Trophoblast cell (in vitro differentiated cells and primary cell): ENCODE data around the gene P4HA2.

Source experiments
- DNase-seq, 2 donors: peaks; one replicate each; pipeline ENCODE4 v3.0.0-alpha.2; 2016
- H2AFZ ChIP-seq: 2 replicates; pipeline ENCODE4 v1.6.1; 2013; ENCODE audit warnings: low read length, moderate library complexity, mild to moderate bottlenecking; ENCODE audit not compliant: insufficient read depth, poor library complexity
- H2AK5ac ChIP-seq: 2 replicates; pipeline ENCODE4 v1.6.1; 2013; ENCODE audit warnings: mild to moderate bottlenecking, low read length
- H2BK120ac ChIP-seq: 2 replicates; pipeline ENCODE4 v1.6.1; 2013; ENCODE audit warnings: low read length, mild to moderate bottlenecking, moderate library complexity; ENCODE audit not compliant: insufficient read depth, poor library complexity
- H2BK12ac ChIP-seq: 2 replicates; pipeline ENCODE4 v1.6.1; 2013; ENCODE audit warnings: mild to moderate bottlenecking, low read length, moderate library complexity
- H2BK5ac ChIP-seq: 2 replicates; pipeline ENCODE4 v1.6.1; 2013; ENCODE audit warnings: low read length, low read depth, moderate library complexity, mild to moderate bottlenecking; ENCODE audit not compliant: poor library complexity
- H3K14ac ChIP-seq: 2 replicates; pipeline ENCODE4 v1.6.1; 2013; ENCODE audit warnings: mild to moderate bottlenecking, low read length
- H3K18ac ChIP-seq: 2 replicates; pipeline ENCODE4 v1.6.1; 2013; ENCODE audit warnings: mild to moderate bottlenecking, low read length
- H3K23ac ChIP-seq: 2 replicates; pipeline ENCODE4 v1.6.1; 2013; ENCODE audit warnings: low read length
- H3K27ac ChIP-seq: 2 replicates; pipeline ENCODE4 v1.5.1; 2013; ENCODE audit warnings: low read depth, mild to moderate bottlenecking, inconsistent platforms, low read length, moderate library complexity
- H3K27me3 ChIP-seq: 2 replicates; pipeline ENCODE4 v1.6.1; 2013; ENCODE audit warnings: inconsistent platforms, mild to moderate bottlenecking, low read length, moderate library complexity; ENCODE audit not compliant: insufficient read depth
- H3K36me3 ChIP-seq, 2 experiments: 1 replicate in 1 of 2; 2 replicates in 1 of 2; pipeline ENCODE4 v1.6.1; 2013; ENCODE audit warnings: low read length in 2 of 2, mild to moderate bottlenecking in 2 of 2, moderate library complexity in 1 of 2; ENCODE audit not compliant: insufficient read depth in 2 of 2, control insufficient read depth in 1 of 2
- H3K4ac ChIP-seq: 2 replicates; pipeline ENCODE4 v1.6.1; 2013; ENCODE audit warnings: low read depth, mild to moderate bottlenecking, low read length, moderate library complexity
- H3K4me1 ChIP-seq, 2 experiments: 1 replicate in 1 of 2; 2 replicates in 1 of 2; pipeline ENCODE4 v1.6.1; 2013; ENCODE audit warnings: low read length in 2 of 2, mild to moderate bottlenecking in 2 of 2, moderate library complexity in 1 of 2; ENCODE audit not compliant: insufficient read depth in 2 of 2, control insufficient read depth in 1 of 2
- H3K4me2 ChIP-seq: 2 replicates; pipeline ENCODE4 v1.6.1; 2013; ENCODE audit warnings: inconsistent platforms, mild to moderate bottlenecking, low read length, moderate library complexity
- H3K4me3 ChIP-seq: 2 replicates; pipeline ENCODE4 v1.5.1; 2013; ENCODE audit warnings: mild to moderate bottlenecking, low read depth, low read length, inconsistent platforms
- H3K79me1 ChIP-seq: one replicate; pipeline ENCODE4 v1.6.1; 2013; ENCODE audit warnings: low read length
- H3K79me2 ChIP-seq: 2 replicates; pipeline ENCODE4 v1.6.1; 2013; ENCODE audit warnings: low read length, mild to moderate bottlenecking; ENCODE audit not compliant: control insufficient read depth, insufficient read depth, poor library complexity
- H3K9ac ChIP-seq: 2 replicates; pipeline ENCODE4 v1.6.1; 2013; ENCODE audit warnings: mild to moderate bottlenecking, low read length
- H3K9me3 ChIP-seq: 2 replicates; pipeline ENCODE4 v1.6.1; 2013; ENCODE audit warnings: low read depth, mild to moderate bottlenecking, control low read depth, inconsistent platforms, low read length; ENCODE audit not compliant: insufficient read depth
- H4K12ac ChIP-seq: 2 replicates; pipeline ENCODE4 v1.6.1; 2013; ENCODE audit warnings: low read depth, mild to moderate bottlenecking, low read length, moderate library complexity
- H4K8ac ChIP-seq: 2 replicates; pipeline ENCODE4 v1.6.1; 2013; ENCODE audit warnings: low read depth, mild to moderate bottlenecking, low read length, moderate library complexity
- H4K91ac ChIP-seq: one replicate; pipeline ENCODE4 v1.6.1; 2013; ENCODE audit warnings: low read depth, mild to moderate bottlenecking, low read length, moderate library complexity
- WGBS: extraction: QIAGEN DNeasy Blood & Tissue Kit; methylation state at CpG from one replicate; pipeline ENCODE4 v1.1.7; 2013; ENCODE audit warnings: missing lambda C conversion rate; ENCODE audit not compliant: insufficient read length, insufficient coverage; ENCODE audit errors: extremely low coverage; 5-methylcytosine and 5-hydroxymethylcytosine counted together

P4HA2 gene

GRCh38 chr5:132203916-132204315 is 23.7 kb downstream of the P4HA2 start:
- Histone ChIP-seq H3K9me3 (peaks cover 2% of the 10 kb centered on the region), H2AK5ac (no peak overlapping the region), H4K91ac (no peak overlapping the region), H3K23ac (no peak overlapping the region), H3K9ac (no peak overlapping the region), H2AFZ (no peak overlapping the region), H2BK12ac (no peak overlapping the region), H3K18ac (no peak overlapping the region), H4K12ac (no peak overlapping the region), H2BK5ac (no peak overlapping the region), H3K4me2 (no peak overlapping the region), H4K8ac (no peak overlapping the region), H3K14ac (no peak overlapping the region), H3K27ac (no peak overlapping the region), H3K36me3 (peaks cover 5 to 10% of the 10 kb centered on the region in 2 experiments), H3K79me1 (no peaks in the 10 kb centered on the region), H3K4me3 (no peak overlapping the region), H3K79me2 (no peaks in the 10 kb centered on the region), H2BK120ac (no peak overlapping the region), H3K27me3 (no peaks in the 10 kb centered on the region), H3K4ac (no peak overlapping the region), H3K4me1 (no peaks in the 10 kb centered on the region)
- no CpG with 5 or more reads among the region's 6 CpGs for WGBS
- DNase-seq = no peak

DNA sequence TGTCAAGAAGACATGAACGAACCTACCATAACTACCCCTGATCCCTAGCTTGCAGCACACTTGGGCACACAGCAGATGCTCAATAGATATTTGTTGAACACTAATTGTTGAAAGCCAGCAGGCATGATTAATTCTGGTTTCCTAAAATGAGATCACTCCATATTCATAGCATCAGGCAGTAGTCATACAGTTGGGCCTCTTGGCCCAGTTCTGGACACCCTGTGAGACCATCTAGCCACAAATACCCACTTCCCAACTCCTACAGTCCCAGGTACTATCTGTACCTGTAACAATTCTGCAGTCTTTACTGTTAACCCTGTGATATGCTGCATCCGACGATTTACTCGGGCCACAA is 24.2 kb downstream of the P4HA2 start:
- Histone ChIP-seq H3K9me3 (peaks cover 2% of the 10 kb centered on the region), H3K9ac (no peak overlapping the region), H2AFZ (no peak overlapping the region), H2BK5ac (no peak overlapping the region), H3K4me1 (no peaks in the 10 kb centered on the region), H3K27ac (no peak overlapping the region), H2BK120ac (no peak overlapping the region), H2AK5ac (no peak overlapping the region), H3K18ac (no peak overlapping the region), H3K79me2 (no peaks in the 10 kb centered on the region), H4K8ac (no peak overlapping the region), H3K23ac (no peak overlapping the region), H3K36me3 (peaks cover 7 to 10% of the 10 kb centered on the region in 2 experiments), H3K4me3 (no peak overlapping the region), H4K12ac (no peak overlapping the region), H4K91ac (no peak overlapping the region), H3K14ac (no peak overlapping the region), H3K4me2 (no peak overlapping the region), H3K79me1 (no peaks in the 10 kb centered on the region), H2BK12ac (no peak overlapping the region), H3K27me3 (no peaks in the 10 kb centered on the region), H3K4ac (no peak overlapping the region)
- no CpG with 5 or more reads among the region's 4 CpGs for WGBS
- DNase-seq = no peak

GRCh38 chr5:132202711-132203463 is 24.8 kb downstream of the P4HA2 start:
- no peak overlapping the region for H2AFZ ChIP-seq
- H3K9ac ChIP-seq = no peak overlapping the region
- H3K18ac ChIP-seq = no peak overlapping the region
- H3K4me1 ChIP-seq = no peaks in the 10 kb centered on the region
- H4K12ac ChIP-seq = no peak overlapping the region
- no peak overlapping the region for H2BK5ac ChIP-seq
- no peak overlapping the region for H3K4me2 ChIP-seq
- H3K79me1 ChIP-seq = no peaks in the 10 kb centered on the region
- peaks cover 2% of the 10 kb centered on the region for H3K9me3 ChIP-seq
- no peak overlapping the region for H4K91ac ChIP-seq
- no peak for DNase-seq
- WGBS = no CpG with 5 or more reads among the region's 2 CpGs
- H2BK12ac ChIP-seq = no peak overlapping the region
- H3K27me3 ChIP-seq = no peaks in the 10 kb centered on the region
- no peak overlapping the region for H3K14ac ChIP-seq
- H2AK5ac ChIP-seq = no peak overlapping the region
- H3K36me3 ChIP-seq = peaks cover 7 to 10% of the 10 kb centered on the region in 2 experiments
- no peaks in the 10 kb centered on the region for H3K79me2 ChIP-seq
- H4K8ac ChIP-seq = no peak overlapping the region
- no peak overlapping the region for H3K4ac ChIP-seq
- H3K27ac ChIP-seq = no peak overlapping the region
- no peak overlapping the region for H3K4me3 ChIP-seq
- H2BK120ac ChIP-seq = no peak overlapping the region
- no peak overlapping the region for H3K23ac ChIP-seq

- no peak overlapping the region for H2AFZ ChIP-seq
- H3K36me3 ChIP-seq = peaks cover 2 to 6% of the 10 kb centered on the region in 2 experiments
- no peak overlapping the region for H3K18ac ChIP-seq
- no peak overlapping the region for H4K91ac ChIP-seq
- DNase-seq = no peak
- WGBS = no CpG with 5 or more reads among the region's 5 CpGs
- H2BK120ac ChIP-seq = no peak overlapping the region
- no peaks in the 10 kb centered on the region for H3K4me1 ChIP-seq
- H2BK5ac ChIP-seq = no peak overlapping the region
- H3K9me3 ChIP-seq = no peaks in the 10 kb centered on the region
- no peak overlapping the region for H3K23ac ChIP-seq
- H4K8ac ChIP-seq = no peak overlapping the region
- no peaks in the 10 kb centered on the region for H3K79me1 ChIP-seq
- no peak overlapping the region for H3K4me2 ChIP-seq
- H3K4ac ChIP-seq = no peak overlapping the region
- no peak overlapping the region for H3K27ac ChIP-seq
- no peaks in the 10 kb centered on the region for H3K79me2 ChIP-seq
- no peaks in the 10 kb centered on the region for H3K27me3 ChIP-seq
- no peak overlapping the region for H3K9ac ChIP-seq
- no peak overlapping the region for H2BK12ac ChIP-seq
- H3K4me3 ChIP-seq = no peak overlapping the region
- H2AK5ac ChIP-seq = no peak overlapping the region
- H4K12ac ChIP-seq = no peak overlapping the region
- no peak overlapping the region for H3K14ac ChIP-seq
These were observed 28.5 kb downstream of the P4HA2 start for GRCh38 chr5:132199116-132199680.
